GM04504 (cell line): ENCODE data around the gene KRTAP5-9.
"Not testable (repeated sequence)": the region's sequence is repeated elsewhere in the genome, so short reads cannot be mapped to it uniquely, and the experiment has no call there.

Source experiments
- DNase-seq: peaks from one replicate; pipeline ENCODE4 v3.0.0-alpha.2; 2012; ENCODE audit warnings: low read depth

Gene KRTAP5-9

GRCh38 chr11:71588314-71588713 is 40.1 kb downstream of the KRTAP5-9 start:
- not testable (repeated sequence) for DNase-seq

- DNase-seq: not testable (repeated sequence)
Observed at GRCh38 chr11:71588822-71589545, 40.8 kb downstream of the KRTAP5-9 start.

GRCh38 chr11:71589546-71589920 is 41.3 kb downstream of the KRTAP5-9 start:
- not testable (repeated sequence) for DNase-seq
